Bone marrow (tissue), 2 donors: ENCODE measurements around the gene ARX.

ENCODE experiments used
- DNase-seq, 2 donors: peaks; one replicate each; lab custom pipeline; 2025; lab: John Stamatoyannopoulos, UW

ARX gene

DNA sequence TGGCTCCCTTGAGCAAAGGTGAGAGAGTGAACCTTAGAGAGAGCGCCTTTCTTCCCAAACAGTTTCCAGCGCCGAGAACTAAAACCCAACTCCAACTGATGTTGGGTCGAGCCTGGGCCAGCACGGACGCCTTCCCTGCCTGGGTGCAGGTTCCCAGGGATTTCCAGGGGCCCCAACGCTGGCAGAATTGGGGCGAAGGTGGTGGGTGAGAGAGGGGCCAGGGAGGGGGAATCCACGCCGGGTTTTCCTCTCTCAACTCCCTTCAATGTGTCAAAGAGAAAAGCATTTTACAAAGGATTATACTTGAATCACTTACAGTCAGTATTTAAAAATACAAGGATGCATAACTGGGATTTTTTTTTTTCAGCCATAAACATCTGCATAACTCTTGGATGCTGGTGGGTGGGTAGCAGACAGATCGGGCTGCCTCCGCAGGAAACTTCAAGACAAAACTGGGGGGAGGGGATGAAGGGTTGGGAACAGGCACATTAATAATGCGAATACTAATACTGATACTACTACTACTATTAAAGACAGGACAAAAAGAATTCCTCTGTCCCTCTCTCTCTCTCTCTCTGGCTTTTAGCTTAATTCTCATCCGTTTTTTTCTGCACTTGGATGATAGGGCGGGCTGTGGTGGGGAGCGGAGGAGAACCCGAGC lies 1.3 kb upstream of the ARX start:
- no peak for DNase-seq

DNA sequence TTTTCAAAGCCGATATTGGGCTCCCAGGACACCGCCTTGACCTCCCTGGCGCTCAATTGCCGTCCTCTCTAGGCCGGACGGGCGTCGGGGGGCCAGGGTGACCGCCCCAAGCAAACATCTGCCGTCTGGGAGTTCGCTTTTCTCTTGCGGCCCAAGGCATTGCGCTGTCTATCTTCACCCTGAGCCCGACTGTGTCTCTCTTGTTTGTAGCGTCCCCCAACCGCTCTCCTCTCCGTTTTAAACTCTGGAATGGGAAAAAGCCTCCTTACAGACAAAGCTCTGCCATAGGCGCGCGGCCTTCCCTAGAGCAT lies 551 bp upstream of the ARX start:
- DNase-seq: no peak

- DNase-seq: no peak
These were observed 1.4 kb downstream of the ARX start for GRCh38 chrX:25014366-25014838.

DNA sequence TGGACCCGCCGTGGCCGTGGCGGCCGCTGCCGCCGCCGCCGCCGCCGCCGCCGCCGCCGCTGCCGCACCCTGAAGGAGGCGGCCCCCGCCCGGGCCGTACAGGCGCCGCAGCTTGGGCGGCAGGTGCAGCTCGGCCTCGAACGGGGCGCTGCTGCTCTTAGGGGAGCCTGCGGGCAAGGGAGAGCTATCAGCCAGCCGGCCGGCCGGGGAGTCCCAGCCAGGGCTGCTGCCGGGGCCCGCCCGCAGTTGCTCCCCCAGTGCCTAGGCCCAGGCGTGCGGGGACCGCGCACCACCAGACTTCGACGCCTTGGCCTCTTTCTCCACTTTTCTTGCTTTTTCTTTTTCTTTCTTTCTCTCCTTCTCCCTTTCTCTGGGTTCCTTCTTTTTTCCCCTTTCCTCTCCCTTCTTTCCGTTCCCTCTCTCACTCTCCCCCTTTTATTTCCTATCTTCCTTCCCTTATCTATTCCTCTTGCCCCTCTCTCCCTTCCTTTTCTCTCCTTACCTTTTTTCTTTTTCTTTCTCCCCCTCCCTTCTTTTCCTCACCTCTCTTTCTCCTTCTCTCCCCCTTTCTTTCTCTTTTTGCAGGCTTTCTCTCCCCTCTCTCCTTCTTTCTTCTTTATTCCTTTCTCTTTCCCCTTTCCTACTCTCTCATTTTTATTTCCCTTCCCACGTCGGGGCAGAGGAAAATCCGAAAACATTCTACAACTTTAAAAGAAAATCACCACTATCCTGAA lies 2.0 kb downstream of the ARX start:
- DNase-seq: no peak

DNA sequence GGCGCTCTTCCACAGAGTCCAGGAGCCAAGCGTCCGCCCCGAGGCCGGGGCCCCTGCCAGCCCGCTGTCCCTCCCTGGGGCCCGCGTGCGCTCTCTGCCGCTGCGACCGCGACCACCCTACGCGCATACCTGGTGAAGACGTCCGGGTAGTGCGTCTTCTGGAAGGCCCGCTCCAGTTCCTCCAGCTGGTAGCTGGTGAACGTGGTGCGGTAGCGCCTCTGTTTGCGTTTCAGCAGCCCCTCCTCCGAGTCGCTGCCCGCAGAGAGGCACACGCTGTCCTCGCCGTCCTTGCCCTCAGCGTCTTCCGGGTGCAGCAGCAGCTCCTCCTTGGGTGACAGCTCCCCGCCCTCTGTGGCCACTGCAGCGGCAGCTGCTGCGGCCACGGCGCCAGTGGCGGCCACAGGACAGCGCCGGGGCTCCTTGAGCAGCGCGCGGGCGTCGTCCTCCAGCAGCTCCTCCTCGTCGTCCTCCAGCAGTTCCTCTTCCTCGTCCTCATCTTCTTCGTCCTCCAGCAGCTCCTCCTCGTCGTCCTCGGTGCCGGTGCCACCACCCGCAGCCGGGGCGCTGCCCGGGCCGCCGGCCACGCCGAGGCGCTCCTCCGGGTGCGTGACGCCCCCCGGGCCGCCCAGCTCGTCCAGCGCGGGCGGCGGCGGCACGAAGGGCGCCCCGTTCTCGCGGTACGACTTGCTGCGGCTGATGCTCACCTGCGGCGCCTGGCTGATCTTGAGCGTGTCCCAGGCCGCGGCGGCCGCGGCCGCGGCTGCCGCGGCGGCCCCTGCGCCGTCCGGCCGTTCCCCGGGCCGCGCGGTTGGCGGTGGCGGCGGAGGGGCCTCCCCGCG lies 2.8 kb downstream of the ARX start:
- DNase-seq: no peak

DNA sequence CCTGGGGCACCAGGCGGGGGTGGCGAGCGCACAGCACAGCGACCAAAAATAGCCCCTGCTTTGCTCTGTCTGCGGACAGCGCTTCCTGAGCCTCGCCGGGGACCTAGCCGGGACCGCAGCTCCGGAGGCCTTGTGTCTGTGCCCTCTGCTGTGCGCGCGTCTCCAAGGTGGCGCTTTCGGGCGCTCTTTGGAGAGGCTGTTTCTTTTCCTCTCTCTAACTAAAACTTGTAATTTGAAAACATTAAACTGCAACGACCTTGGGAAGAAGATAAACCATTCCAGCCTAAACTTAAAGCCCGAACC lies 3.4 kb downstream of the ARX start:
- DNase-seq: no peak

DNA sequence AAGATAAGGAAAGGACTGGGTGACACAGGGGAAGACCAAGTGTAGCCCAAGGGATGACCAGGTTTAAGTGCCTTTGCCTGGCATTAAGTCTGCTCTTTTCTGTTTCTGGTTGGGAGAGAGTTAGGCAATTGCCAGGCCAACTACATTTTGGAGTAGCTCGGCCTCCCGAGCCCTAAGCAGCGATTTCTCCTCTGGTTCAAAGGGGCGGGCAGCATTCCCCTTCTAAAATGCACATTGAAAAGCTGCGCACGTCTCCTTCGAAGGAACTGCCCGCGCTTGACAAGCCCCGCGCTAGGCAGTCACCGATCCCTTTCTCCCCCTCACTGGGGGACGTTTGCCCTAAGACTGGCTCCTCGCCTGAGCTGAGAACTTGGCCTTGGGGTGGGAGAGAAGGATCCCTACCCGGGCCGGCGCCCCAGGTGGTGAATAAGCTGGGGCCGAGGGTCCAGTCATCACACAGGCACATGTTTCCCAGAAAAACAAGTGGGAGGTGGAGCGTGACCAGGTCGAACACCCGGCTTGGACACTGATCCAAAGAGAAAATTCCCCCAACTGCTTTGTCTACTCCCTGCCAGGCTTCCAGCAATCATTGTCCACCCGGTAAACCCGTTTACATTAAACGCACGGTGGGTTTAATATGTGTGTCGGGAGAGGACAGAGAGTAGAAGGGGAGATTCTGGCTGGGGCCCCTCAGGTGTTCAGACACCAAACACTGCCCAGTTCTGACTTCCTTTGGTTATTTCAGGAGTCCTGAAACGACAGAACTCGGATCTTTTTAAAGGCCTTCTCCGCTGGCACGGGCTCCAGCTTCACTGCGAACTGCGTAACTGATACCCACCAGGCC lies 4.0 kb downstream of the ARX start:
- no peak for DNase-seq

- DNase-seq: no peak
These were observed 4.8 kb downstream of the ARX start for GRCh38 chrX:25010784-25011588.

DNA sequence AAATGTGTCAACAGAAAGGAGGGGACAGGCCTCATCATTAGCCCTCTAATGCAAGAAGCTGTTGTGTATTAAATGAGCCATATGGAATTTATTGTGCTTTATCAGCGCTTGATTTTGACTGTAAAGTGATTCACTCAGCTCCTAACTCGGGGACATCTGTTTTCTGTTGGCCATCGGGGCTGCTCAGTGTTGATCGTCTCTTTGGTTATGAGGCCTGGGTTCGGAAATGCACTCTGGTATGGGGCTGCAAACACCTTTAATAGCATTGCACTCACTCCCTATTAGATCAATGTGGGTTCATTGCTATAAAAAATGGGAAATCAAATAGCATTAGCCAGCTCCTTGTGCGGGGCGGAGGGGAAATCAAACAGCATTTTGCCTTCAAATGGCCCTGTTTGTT lies 6.4 kb downstream of the ARX start:
- DNase-seq: no peak

DNA sequence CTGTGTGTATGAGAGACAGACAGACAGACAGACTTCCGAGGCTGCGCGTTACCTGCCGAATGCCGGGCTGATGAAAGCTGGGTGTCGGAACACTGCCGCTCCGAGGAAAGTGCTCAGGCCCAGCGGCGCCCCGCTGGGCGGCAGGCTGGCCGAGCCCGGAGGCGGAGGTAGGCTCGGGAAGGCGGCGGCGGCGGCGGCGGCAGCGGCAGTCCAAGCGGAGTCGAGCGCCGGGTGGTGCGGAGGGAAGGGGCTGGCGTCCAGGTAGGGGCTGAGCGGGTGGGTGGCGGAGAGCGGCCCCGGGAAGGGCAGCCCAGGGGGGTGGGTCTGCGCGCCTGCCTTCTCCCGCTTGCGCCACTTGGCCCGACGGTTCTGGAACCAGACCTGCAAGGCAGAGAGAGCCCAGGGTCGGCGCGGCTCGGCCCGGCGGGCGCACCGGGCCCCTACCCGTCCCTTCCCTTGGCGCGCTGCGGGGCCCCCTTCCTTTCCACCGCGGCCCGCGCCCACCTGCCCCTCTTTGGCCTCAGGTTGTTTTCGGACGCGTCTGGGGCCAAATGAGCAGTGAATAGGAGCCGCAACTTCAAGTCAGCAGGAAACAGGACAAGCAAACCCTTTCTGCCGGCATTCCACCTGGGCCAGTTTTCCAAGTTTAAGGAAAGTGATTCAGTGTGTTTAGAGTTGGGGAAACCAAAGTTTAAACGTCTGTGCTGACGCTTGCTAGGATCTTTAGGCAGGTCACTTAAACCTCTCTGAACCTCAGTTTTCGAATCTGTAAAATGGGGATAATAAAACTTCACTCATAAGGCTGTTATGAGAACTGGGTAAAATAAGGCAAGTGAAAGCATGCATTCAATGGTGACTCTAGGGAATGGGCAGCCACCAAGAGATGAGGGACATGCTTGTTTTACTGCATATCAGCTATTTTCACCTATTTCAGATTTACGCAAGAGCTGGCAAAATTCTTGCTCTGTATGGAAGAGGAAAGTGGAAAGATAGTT lies 8.4 kb downstream of the ARX start:
- DNase-seq: no peak

- DNase-seq: no peak
These were observed 9.1 kb downstream of the ARX start for GRCh38 chrX:25006586-25007058.

DNA sequence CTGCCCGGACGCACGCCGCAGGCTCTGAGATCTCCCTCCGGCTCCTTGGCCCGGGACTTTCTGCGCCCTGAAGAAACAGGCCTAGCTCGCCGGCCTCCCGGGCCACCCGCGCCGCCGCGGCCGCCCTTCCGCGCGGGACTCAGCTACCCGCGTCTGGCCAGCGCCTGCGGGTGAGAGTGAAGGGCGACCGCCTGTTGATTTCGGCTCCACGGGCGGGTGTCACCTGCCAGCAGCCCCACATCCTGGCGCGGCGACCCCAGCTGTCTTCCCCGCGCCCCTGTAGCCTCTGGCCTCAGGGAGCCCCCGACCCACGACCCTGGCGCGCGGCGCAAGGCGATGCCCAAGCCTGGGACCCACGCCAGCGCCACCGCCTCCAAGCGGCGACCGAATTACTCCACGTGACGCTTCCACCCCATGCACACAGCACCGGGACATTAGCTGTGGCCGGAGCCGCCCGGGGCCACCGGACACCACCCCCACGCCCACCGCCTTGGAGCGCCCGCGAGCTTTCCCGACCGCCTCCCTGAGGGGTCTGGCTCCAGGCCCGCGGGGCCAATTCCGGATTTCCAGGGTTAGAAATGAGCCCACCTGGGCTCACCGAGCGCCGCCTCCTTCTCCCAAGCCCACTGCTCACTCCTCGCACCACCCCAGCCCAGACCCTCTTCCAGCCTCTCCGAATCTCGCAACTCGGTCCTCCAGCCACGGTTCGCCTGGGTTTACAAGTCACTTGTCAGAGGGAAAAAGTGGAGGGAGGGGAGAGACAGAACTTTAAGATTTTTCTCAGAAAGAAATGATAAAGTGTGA lies 10.2 kb downstream of the ARX start:
- no peak for DNase-seq

DNA sequence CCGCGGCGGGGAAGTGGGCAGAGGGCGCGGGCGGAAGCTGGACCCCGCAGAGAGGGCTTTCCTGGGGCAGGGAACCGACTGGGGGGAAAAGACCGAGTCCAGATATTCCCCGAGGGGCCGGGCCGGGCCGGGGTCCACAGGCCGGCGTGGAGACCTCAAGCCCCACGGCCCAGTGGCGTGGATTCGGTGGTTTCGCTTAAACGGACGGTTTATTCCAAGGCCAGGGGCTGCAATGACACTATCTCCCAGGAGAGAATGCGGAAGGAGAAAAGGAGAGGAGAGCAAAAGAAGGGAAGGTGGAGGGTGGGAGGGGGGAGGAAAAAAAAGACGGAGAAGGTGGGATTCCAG lies 10.8 kb downstream of the ARX start:
- DNase-seq: no peak

- no peak for DNase-seq
These were observed 11.2 kb downstream of the ARX start for GRCh38 chrX:25004485-25005032.

GRCh38 chrX:25004040-25004439 lies 11.7 kb downstream of the ARX start:
- no peak for DNase-seq

GRCh38 chrX:25003066-25003849 lies 12.5 kb downstream of the ARX start:
- DNase-seq: no peak

DNA sequence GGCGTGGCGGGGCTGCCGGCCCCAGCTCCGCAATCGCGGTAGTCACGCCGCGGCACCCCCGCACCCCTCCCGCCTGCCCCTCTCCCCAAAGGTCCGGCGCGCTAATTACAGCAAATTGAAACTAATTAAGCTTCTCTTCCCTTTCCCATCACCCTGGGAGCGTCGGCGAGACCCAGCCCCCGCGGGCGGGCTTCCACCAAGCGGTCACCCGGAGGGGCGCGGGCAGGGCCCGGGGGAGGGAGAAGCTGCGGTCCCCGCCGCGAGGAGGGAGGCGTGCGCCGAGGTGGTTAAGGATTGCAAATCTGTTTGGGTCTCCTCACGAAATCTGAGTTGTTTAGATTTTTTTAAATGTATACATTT lies 13.1 kb downstream of the ARX start:
- no peak for DNase-seq
